Thyroid gland (tissue), 4 donors: ENCODE data around the gene GPR37.

Experiments
- POLR2A ChIP-seq, 2 donors: fragments of 450-650 bp; IDR thresholded peaks; one replicate each; pipeline ENCODE4 v1.6.1; 2017; ENCODE audit warnings: antibody characterized with exemption in 2 of 2, mild to moderate bottlenecking in 2 of 2, moderate library complexity in 1 of 2
- TF ChIP-seq, protein P1 (sequence below), 6 experiments: fragments of 200-600 bp in 3 of 6; fragments of 450-650 bp in 3 of 6; sonication (generic) in 3 of 6; IDR thresholded peaks; one replicate each; pipeline ENCODE4 v1.5.1; 2016 to 2019; ENCODE audit warnings: antibody characterized with exemption in 6 of 6, mild to moderate bottlenecking in 2 of 6, inconsistent platforms in 1 of 6, moderate library complexity in 1 of 6

DNA sequence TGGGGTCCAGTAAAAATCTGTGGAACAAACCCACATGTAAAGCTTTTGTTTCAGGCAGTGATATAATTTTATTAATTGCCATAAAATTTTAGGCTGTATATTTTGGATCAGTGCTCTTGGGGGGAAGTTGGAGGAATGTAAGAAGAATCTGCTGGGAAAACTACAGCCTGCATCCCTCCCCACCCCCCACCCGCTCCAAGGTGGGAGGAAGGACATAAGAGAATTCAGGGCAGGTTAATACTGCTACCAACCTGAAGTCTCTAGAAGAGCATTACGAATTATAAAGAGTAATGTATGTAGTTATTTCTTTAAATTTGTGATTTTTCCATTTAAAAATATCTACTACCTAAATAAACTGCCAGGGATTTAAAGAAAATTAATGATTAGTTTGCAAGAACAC, 47.2 kb upstream of the GPR37 start:
- no peak for TF ChIP-seq POLR2A (IDR thresholded peaks at IDR 0.05)
- TF ChIP-seq, protein P1, sequence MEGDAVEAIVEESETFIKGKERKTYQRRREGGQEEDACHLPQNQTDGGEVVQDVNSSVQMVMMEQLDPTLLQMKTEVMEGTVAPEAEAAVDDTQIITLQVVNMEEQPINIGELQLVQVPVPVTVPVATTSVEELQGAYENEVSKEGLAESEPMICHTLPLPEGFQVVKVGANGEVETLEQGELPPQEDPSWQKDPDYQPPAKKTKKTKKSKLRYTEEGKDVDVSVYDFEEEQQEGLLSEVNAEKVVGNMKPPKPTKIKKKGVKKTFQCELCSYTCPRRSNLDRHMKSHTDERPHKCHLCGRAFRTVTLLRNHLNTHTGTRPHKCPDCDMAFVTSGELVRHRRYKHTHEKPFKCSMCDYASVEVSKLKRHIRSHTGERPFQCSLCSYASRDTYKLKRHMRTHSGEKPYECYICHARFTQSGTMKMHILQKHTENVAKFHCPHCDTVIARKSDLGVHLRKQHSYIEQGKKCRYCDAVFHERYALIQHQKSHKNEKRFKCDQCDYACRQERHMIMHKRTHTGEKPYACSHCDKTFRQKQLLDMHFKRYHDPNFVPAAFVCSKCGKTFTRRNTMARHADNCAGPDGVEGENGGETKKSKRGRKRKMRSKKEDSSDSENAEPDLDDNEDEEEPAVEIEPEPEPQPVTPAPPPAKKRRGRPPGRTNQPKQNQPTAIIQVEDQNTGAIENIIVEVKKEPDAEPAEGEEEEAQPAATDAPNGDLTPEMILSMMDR (IDR thresholded peaks at IDR 0.05) = no peak
